Left ventricle myocardium inferior (tissue), 1 donor: ENCODE results near the gene FUT2. TPM values are rescaled to one million over a fixed set of nuclear protein-coding genes. Genes with fewer than 3 reads are reported as not detected.
A peak's percentile ranks its signal among the peaks of the same experiment; 100 is the strongest.

Experiments
- DNase-seq: peaks from one replicate; pipeline ENCODE4 v3.0.0-alpha.2; 2020
- H3K27ac ChIP-seq: fragments of 200-600 bp; replicated peaks from 2 replicates; pipeline ENCODE4 v1.8.0; 2021
- H3K27me3 ChIP-seq: fragments of 200-600 bp; 2 replicates; pipeline ENCODE4 v1.8.0; 2021; ENCODE audit warnings: low read depth
- H3K36me3 ChIP-seq: fragments of 200-600 bp; 2 replicates; pipeline ENCODE4 v1.8.0; 2021
- H3K4me1 ChIP-seq: fragments of 200-600 bp; 2 replicates; pipeline ENCODE4 v1.8.0; 2021
- H3K4me3 ChIP-seq: fragments of 200-600 bp; 2 replicates; pipeline ENCODE4 v1.8.0; 2021; ENCODE audit warnings: mild to moderate bottlenecking, moderate library complexity
- H3K9me3 ChIP-seq: fragments of 200-600 bp; replicated peaks from 2 replicates; pipeline ENCODE4 v1.8.0; 2021
- intact Hi-C: fragments of 100-400 bp; cut with micrococcal nuclease; formaldehyde crosslinking; loops from one replicate; pipeline ENCODE4 v1.11.0; 2022
- total RNA-seq: library from RNA; stranded (reverse); fragmentation: NEBNext Ultra II Directional; extraction: Animal tissue kit (Norgen Biotek cat#: 25700); gene quantifications from one replicate; pipeline ENCODE4 v1.2.1, GENCODE V29; 2021
- TF ChIP-seq, protein P1 (sequence below): fragments of 200-600 bp; IDR thresholded peaks from 2 replicates; pipeline ENCODE4 v1.8.0; 2021; ENCODE audit warnings: antibody characterized with exemption, mild to moderate bottlenecking, borderline replicate concordance
- donor health status: DM: no; HTN: yes; CAD: no; lungs with severe emphysema.

Gene FUT2
- total RNA-seq, 1 donor from 2014 or later, result not detected

DNA sequence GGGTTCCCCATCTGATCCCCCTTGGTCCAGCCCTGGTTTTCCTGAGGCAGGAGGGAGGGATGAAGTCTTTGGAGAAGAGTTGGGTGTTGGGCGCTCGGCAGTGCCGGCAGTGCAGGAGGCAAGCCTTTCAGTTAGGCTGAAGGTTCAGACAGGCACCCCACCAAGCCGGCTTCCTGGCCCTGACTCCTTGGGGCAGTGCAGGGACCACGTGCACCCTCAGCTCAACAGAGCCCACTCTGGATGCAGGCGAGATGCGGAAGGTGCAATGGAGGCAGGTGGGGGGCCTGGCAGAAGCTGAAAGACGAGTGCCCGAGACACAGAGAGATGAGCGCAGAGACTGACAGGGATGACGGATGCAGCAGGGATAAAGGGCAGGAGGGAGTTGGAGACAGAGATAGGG is 12.7 kb downstream of the FUT2 start:
- H3K27ac ChIP-seq, result no peak overlapping the region
- TF ChIP-seq, protein P1, sequence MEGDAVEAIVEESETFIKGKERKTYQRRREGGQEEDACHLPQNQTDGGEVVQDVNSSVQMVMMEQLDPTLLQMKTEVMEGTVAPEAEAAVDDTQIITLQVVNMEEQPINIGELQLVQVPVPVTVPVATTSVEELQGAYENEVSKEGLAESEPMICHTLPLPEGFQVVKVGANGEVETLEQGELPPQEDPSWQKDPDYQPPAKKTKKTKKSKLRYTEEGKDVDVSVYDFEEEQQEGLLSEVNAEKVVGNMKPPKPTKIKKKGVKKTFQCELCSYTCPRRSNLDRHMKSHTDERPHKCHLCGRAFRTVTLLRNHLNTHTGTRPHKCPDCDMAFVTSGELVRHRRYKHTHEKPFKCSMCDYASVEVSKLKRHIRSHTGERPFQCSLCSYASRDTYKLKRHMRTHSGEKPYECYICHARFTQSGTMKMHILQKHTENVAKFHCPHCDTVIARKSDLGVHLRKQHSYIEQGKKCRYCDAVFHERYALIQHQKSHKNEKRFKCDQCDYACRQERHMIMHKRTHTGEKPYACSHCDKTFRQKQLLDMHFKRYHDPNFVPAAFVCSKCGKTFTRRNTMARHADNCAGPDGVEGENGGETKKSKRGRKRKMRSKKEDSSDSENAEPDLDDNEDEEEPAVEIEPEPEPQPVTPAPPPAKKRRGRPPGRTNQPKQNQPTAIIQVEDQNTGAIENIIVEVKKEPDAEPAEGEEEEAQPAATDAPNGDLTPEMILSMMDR, result no peak
- peaks cover 6% of the 10 kb centered on the region for H3K9me3 ChIP-seq
- H3K27me3 ChIP-seq, result no peaks in the 10 kb centered on the region
- no peak for DNase-seq
- peaks cover 10% of the 10 kb centered on the region for H3K36me3 ChIP-seq
- H3K4me3 ChIP-seq, result no peak overlapping the region
- intact Hi-C loops, result no loop called here
- peaks cover 9% of the 10 kb centered on the region for H3K4me1 ChIP-seq

DNA sequence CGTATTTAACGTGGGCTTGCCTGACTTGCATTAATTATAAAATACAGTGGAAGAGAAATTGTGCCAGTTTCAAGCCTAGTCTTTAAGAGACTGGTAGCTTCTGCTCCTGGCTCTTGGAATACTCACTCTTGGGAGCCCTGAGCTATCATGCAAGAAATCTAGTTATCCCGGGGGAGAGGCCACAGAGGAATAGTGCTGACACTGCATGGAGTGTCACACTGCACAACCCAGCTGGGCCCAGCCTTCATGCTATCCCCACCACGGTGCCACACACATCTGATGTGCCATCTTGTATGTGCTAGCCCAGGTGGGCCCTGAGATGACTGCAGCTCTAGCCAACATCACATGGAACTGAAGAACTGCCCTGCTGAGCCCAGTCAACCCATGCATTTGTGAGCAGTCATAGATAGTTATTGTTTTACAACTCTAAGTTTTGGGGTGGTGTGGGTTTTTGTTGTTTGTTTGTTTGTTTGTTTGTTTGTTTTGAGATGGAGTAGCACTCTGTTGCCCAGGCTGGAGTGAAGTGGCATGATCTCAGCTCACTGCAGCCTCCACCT is 15.4 kb downstream of the FUT2 start:
- H3K36me3 ChIP-seq, result peaks cover 8% of the 10 kb centered on the region

DNA sequence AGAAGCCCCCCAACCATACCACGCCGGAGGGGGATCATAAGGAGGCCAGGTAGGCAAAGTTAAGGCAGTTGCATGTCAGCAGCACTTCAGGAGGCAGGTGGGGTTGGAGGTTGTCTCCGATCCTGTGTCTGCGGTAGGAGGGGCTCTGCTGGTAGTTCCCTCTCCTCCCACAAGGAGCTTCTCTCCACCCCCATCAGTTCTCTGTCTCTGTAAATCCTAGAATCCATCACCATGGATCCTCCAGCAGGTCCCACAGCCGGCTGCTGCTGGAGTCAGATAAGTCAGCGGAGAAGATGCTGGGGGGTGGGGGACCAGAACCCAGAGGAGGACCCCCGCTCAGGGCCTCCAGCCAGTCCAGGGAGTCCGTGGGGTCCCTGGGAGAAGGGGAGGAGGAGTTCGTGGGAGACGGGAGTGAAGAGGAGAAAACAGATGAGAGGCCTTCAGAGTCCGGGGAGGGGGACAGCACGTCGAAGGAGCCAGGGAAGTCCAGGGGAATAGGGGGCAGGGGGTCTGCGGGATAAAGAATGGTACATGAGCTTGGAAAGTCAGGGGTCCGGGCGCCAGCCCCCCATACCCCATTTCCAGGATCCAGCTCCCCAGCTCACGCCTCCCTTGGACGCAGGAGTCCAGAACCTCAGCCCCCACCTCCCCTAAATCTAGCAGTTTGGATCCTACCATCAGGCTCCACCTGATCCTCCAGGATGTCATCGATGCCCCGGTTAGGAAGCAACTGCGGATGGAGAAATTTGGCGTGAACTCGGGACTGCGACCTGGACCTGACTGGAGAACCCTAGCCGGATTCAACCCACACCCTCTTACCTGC is 17.5 kb downstream of the FUT2 start:
- intact Hi-C loops, result no loop called here
- Histone ChIP-seq H3K4me1 (peaks cover 51% of the 10 kb centered on the region), H3K9me3 (peaks cover 6% of the 10 kb centered on the region)

More for the DNA sequence above, 15.4 kb downstream of the FUT2 start:
- peaks cover 31% of the 10 kb centered on the region for H3K4me1 ChIP-seq
- H3K4me3 ChIP-seq, result no peak overlapping the region
- no peaks in the 10 kb centered on the region for H3K27me3 ChIP-seq
- peaks cover 6% of the 10 kb centered on the region for H3K9me3 ChIP-seq
- H3K27ac ChIP-seq, result no peak overlapping the region
- no peak for DNase-seq
- intact Hi-C loops, result no loop called here
- TF ChIP-seq, protein P1, result no peak

DNA sequence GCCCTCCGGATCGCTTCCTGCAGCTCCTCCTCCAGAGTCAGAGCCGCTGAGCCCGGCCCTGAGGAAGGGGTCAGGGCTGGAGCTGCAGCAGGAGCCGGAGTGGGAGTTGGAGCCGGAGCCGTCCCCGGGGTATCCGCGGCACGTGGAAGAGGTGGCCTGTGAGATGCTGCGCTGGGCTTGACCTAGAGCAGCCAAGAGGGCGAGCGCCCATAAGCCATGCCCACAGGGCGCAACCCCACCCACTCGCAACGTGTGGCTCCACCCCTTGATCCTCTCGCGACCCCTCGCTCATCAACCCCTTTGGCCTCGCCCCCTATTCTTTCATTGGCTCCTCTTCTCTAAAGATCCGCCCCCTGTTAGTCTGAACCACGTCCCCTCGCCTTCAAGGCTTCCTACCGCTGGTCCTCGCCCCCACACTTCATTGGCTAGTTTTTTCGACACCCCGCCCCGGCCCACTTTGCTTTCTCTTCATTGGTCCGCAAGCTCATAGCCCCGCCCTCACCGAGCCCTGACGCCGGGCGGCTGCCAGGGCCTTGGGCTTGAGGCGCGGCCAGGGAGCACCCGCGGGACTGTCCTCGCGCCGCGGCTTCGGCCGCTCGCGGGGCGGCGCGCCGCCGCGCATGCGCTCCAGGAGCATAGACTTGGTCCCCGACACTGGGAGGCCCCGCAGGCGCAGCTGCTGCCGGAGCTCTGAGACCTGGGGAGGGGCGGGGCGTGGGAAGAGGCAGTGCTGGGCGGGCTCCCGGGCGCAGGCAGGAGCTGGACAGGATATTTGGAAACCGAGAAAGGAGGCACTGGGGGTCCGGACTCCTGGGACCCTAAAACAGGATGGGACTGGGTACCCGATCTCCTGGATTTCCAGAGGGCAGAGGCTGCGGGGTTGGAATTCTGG is 18.3 kb downstream of the FUT2 start:
- peaks cover 60% of the 10 kb centered on the region for H3K4me1 ChIP-seq
- TF ChIP-seq, protein P1, result no peak
- H3K27me3 ChIP-seq, result no peaks in the 10 kb centered on the region
- H3K9me3 ChIP-seq, result peaks cover 6% of the 10 kb centered on the region
- DNase-seq, result peak; percentile 99
- intact Hi-C loops, result no loop called here
- H3K36me3 ChIP-seq, result no peaks in the 10 kb centered on the region
- H3K4me3 ChIP-seq, result peak overlapping the region; percentile 77
- peak overlapping the region; percentile 90 for H3K27ac ChIP-seq

More for the DNA sequence above, 17.5 kb downstream of the FUT2 start:
- no peaks in the 10 kb centered on the region for H3K27me3 ChIP-seq
- no peaks in the 10 kb centered on the region for H3K36me3 ChIP-seq
- no peak for DNase-seq
- peak overlapping the region; percentile 90 for H3K27ac ChIP-seq
- peak overlapping the region; percentile 77 for H3K4me3 ChIP-seq
- TF ChIP-seq, protein P1, result peak; percentile 24
